Measurements from ENCODE around the gene CDKAL1.

- TF ChIP-seq GATA2 (IDR thresholded peaks at IDR 0.05; ENCODE audit: low read depth, low read length) (no peak), GATA3 (IDR thresholded peaks at IDR 0.05; ENCODE audit: low read depth, low read length) (no peak)
Observed at GRCh38 chr6:20606831-20607230, 72.6 kb downstream of the CDKAL1 start.

Data from SH-SY5Y (cell line).